ENCODE measurements around the gene TTC28.

Gene TTC28

DNA sequence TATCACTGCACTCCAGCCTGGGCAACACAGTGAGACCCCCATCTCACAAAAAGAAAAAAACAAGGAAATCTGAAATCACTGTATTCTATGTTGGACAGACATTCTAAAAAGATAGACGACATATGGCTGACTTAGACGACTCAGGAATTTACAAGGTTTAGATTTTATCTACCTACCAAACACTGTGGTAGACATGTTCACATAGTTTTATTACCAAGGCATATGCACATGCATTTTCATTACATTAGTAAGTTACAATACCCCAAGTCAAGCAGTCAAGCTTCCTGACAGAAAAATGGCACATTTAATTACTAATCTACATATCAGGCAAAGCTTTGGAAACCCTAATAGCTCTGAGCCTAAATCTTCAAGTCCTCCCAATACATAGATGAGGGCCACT lies 262.2 kb downstream of the TTC28 start:
- H3K4me3 ChIP-seq (ENCODE audit: low read length): no peak overlapping the region

DNA sequence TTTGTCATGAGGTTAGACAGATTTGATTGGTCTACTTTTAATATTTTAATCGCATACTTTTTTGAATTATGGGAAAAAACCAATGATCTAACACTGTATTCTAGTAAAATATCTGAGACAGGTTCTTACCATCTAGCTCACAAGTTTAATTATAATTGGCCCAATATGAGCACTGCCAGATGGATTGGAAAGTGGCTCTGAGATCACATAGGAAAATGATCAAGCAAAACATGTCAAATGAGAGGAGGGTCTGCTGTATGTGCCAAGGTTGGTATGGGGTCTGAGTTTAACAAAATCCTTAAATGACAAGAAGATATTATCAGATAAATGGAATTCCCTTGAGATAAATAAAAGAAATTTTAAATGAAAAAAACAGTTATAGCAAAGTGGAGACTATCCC lies 264.7 kb downstream of the TTC28 start:
- peaks cover 7% of the 10 kb centered on the region for H3K4me1 ChIP-seq (ENCODE audit: control insufficient read depth, insufficient read depth, low read length)
- no peaks in the 10 kb centered on the region for H3K9me3 ChIP-seq (ENCODE audit: control insufficient read depth, low read length)
- no peak overlapping the region for H3K4me3 ChIP-seq (ENCODE audit: low read length)
- no peaks in the 10 kb centered on the region for H3K36me3 ChIP-seq (ENCODE audit: control insufficient read depth, insufficient read depth, low read length)
- no peaks in the 10 kb centered on the region for H3K27me3 ChIP-seq (ENCODE audit: control insufficient read depth, insufficient read depth, low read length)
- no peak overlapping the region for H3K9ac ChIP-seq (ENCODE audit: low read length)

More for the DNA sequence above, 262.2 kb downstream of the TTC28 start:
- no peaks in the 10 kb centered on the region for H3K36me3 ChIP-seq (ENCODE audit: control insufficient read depth, insufficient read depth, low read length)
- no peak overlapping the region for H3K9ac ChIP-seq (ENCODE audit: low read length)
- no peaks in the 10 kb centered on the region for H3K27me3 ChIP-seq (ENCODE audit: control insufficient read depth, insufficient read depth, low read length)
- no peaks in the 10 kb centered on the region for H3K9me3 ChIP-seq (ENCODE audit: control insufficient read depth, low read length)
- peaks cover 9% of the 10 kb centered on the region for H3K4me1 ChIP-seq (ENCODE audit: control insufficient read depth, insufficient read depth, low read length)

DNA sequence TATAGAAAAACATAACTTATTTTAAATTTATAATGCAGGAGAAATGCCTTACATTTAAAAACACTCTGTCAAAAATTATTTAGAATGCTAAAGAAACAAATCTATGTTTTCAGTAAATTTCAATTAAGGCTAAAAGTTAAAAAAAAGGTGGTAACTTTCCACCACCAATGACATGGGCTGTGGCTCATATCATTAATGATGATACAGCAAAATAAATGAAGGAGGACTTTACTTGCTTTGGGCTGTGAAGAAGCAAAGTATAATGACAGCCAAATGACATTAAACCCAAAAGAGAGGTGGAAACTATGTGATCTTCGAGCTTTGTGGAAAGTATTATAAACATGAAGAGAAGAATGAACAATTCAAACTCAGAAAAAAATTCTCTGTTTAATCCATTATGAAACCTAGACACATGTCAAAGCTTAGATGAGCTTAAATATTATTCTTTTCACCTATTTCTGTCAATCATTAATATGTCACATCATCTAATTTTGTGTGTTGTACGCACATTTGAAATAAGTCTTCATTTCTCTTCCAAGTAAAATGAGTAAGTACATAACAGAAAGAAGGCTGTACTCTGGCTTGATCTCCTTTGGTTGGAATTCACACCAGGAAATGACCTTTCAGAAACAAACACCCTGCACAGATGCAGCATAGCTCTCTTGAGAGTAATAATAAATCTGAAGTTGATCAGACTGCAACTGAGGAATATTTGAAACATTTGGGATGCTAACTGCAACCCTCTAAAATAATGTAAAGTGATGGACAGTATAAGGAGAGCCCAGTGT lies 265.8 kb downstream of the TTC28 start:
- Histone ChIP-seq H3K4me1 (ENCODE audit: control insufficient read depth, insufficient read depth, low read length) (peaks cover 5% of the 10 kb centered on the region), H3K27me3 (ENCODE audit: control insufficient read depth, insufficient read depth, low read length) (no peaks in the 10 kb centered on the region), H3K9ac (ENCODE audit: low read length) (no peak overlapping the region), H3K9me3 (ENCODE audit: control insufficient read depth, low read length) (no peaks in the 10 kb centered on the region), H3K4me3 (ENCODE audit: low read length) (no peak overlapping the region), H3K36me3 (ENCODE audit: control insufficient read depth, insufficient read depth, low read length) (no peaks in the 10 kb centered on the region)

DNA sequence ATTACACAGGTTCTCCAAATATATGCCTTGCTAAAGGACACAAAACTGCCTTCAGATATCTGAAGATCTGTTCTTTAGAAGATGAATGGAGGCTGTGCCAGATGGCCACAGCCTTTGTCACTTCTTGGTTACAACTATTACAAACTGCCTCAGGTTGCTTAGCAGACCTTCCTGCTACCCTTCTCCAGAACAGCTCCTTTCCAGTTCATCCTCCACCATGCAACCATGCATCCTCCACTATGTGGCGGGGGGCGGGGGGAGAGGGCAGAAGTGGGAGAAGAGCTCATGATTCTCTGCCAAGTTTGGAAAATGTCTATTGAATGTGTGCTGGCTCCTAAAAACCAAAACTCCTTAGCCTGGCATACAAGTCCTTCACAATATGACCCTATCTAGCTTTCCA lies 267.5 kb downstream of the TTC28 start:
- Histone ChIP-seq H3K9ac (ENCODE audit: low read length) (no peak overlapping the region), H3K36me3 (ENCODE audit: control insufficient read depth, insufficient read depth, low read length) (no peaks in the 10 kb centered on the region), H3K9me3 (ENCODE audit: control insufficient read depth, low read length) (no peaks in the 10 kb centered on the region), H3K4me3 (ENCODE audit: low read length) (no peak overlapping the region), H3K4me1 (ENCODE audit: control insufficient read depth, insufficient read depth, low read length) (peaks cover 5% of the 10 kb centered on the region), H3K27me3 (ENCODE audit: control insufficient read depth, insufficient read depth, low read length) (no peaks in the 10 kb centered on the region)

DNA sequence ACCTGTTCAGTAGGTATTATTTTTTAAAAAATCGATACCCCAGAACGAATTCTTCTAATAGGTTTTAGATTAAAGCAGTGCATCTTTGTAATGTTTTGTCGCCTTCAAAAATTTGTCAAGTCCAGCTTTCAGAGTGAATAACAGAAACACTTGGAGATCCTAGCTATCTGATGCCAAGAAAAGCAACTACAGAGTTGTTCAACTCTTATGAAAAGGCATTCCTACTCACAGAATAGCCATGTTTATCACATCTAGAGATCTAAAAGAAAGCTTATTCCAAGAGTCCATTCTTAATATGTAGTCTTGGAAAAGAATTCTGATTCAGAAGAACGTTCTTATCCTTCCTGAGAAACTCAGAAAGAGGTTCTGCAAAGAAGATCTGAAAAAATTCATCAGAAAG lies 268.5 kb downstream of the TTC28 start:
- H3K9me3 ChIP-seq (ENCODE audit: control insufficient read depth, low read length): no peaks in the 10 kb centered on the region
- H3K27me3 ChIP-seq (ENCODE audit: control insufficient read depth, insufficient read depth, low read length): no peaks in the 10 kb centered on the region
- H3K4me1 ChIP-seq (ENCODE audit: control insufficient read depth, insufficient read depth, low read length): peaks cover 5% of the 10 kb centered on the region
- no peaks in the 10 kb centered on the region for H3K36me3 ChIP-seq (ENCODE audit: control insufficient read depth, insufficient read depth, low read length)
- H3K4me3 ChIP-seq (ENCODE audit: low read length): no peak overlapping the region
- no peak overlapping the region for H3K9ac ChIP-seq (ENCODE audit: low read length)

DNA sequence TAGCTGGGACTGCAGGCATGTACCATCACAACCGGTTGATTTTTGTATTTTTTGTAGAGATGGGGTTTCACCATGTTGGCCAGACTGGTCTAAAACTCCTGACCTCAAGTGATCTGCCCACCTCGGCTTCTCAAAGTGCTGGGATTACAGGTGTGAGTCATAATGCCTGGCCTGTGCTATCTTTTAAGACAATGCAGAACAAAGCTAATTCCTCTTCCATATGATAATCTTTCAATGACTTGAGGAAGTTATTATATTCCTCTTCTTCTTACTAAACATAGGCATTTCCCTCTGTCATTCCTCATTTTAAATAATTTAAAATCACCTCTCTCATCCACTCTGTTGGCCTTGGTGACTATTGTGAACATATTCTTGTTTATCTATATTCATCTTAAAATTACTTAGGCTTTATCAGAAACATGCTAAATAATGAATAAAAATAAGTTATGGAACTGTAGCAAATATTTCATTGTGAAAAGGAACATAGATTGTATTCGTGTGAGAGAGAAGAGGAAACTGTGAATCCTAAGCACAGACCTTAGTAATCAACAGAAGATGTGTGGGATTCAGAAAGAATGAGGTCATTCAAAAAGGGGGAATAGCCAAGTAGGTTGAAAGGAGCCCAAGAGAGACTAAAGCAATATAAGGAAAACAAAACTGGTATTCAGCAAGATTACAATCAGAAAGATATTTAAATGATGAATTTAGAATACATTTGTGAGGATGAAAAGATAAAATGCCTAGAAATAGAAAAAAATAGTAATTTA lies 269.4 kb downstream of the TTC28 start:
- Histone ChIP-seq H3K27me3 (ENCODE audit: control insufficient read depth, insufficient read depth, low read length) (no peaks in the 10 kb centered on the region), H3K9ac (ENCODE audit: low read length) (no peak overlapping the region), H3K4me1 (ENCODE audit: control insufficient read depth, insufficient read depth, low read length) (peaks cover 5% of the 10 kb centered on the region), H3K4me3 (ENCODE audit: low read length) (no peak overlapping the region), H3K36me3 (ENCODE audit: control insufficient read depth, insufficient read depth, low read length) (no peaks in the 10 kb centered on the region), H3K9me3 (ENCODE audit: control insufficient read depth, low read length) (no peaks in the 10 kb centered on the region)

DNA sequence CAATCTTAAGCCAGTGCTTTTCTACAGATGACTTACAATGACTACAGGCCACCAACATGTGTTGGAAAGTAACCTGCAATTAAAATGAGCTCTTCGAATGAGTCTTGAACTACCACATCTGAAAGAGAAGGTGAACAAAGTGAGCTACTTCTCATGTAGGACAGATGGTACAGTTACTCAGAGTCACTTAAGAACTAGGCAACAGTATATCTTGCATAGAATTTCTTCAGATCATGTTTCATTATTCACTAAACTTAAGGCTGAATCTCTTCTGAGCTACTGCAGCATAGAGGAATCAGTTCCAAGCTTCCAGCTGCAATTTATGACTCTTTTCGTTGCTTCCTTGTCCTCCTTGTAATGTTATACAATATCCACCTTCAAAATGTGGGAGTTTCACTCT lies 270.9 kb downstream of the TTC28 start:
- H3K27me3 ChIP-seq (ENCODE audit: control insufficient read depth, insufficient read depth, low read length): no peaks in the 10 kb centered on the region
- no peaks in the 10 kb centered on the region for H3K36me3 ChIP-seq (ENCODE audit: control insufficient read depth, insufficient read depth, low read length)
- no peaks in the 10 kb centered on the region for H3K9me3 ChIP-seq (ENCODE audit: control insufficient read depth, low read length)
- no peaks in the 10 kb centered on the region for H3K4me1 ChIP-seq (ENCODE audit: control insufficient read depth, insufficient read depth, low read length)
- H3K9ac ChIP-seq (ENCODE audit: low read length): no peak overlapping the region
- no peak overlapping the region for H3K4me3 ChIP-seq (ENCODE audit: low read length)

DNA sequence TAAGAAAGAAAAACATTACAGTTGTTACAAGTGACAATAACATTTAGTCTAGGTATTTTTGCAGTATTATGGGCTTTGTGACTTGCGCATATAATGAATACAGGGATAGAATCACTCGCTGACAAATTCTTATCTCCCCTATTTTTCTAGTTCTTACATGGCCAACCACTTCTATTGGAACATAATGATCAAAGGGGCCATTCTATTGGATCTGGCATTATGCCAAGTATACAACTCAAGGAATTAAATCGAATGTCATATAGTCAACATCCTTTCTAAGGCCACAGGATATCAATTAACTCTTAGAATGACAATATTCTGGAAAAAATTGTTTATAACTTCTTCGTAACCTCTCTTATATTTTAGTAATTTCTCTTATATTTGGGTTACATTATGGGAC lies 272.0 kb downstream of the TTC28 start:
- no peaks in the 10 kb centered on the region for H3K4me1 ChIP-seq (ENCODE audit: control insufficient read depth, insufficient read depth, low read length)
- H3K9ac ChIP-seq (ENCODE audit: low read length): no peak overlapping the region

DNA sequence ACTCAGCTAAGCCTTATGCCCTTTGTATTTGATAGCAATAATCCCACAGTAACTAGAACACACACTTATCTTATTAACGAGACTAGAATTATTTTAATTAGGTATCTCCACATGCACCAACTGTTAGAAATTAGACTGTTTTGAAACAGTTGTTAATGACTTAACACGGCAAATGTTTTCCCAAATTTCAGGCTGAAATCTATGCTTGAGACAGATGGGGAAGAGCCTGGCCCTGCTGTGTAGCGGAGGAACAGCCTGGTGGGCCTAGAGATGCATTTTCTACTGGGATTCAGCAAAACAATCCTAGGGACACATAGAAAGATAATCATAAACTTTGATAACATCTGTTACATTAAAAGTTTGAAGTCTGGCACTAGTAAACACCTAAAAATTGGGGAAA lies 273.4 kb downstream of the TTC28 start:
- no peak overlapping the region for H3K9ac ChIP-seq (ENCODE audit: low read length)
- H3K4me1 ChIP-seq (ENCODE audit: control insufficient read depth, insufficient read depth, low read length): no peaks in the 10 kb centered on the region
- H3K36me3 ChIP-seq (ENCODE audit: control insufficient read depth, insufficient read depth, low read length): no peaks in the 10 kb centered on the region
- H3K27me3 ChIP-seq (ENCODE audit: control insufficient read depth, insufficient read depth, low read length): no peaks in the 10 kb centered on the region
- no peaks in the 10 kb centered on the region for H3K9me3 ChIP-seq (ENCODE audit: control insufficient read depth, low read length)
- H3K4me3 ChIP-seq (ENCODE audit: low read length): no peak overlapping the region

More for the DNA sequence above, 272.0 kb downstream of the TTC28 start:
- Histone ChIP-seq H3K27me3 (ENCODE audit: control insufficient read depth, insufficient read depth, low read length) (no peaks in the 10 kb centered on the region), H3K4me3 (ENCODE audit: low read length) (no peak overlapping the region), H3K9me3 (ENCODE audit: control insufficient read depth, low read length) (no peaks in the 10 kb centered on the region), H3K36me3 (ENCODE audit: control insufficient read depth, insufficient read depth, low read length) (no peaks in the 10 kb centered on the region)

DNA sequence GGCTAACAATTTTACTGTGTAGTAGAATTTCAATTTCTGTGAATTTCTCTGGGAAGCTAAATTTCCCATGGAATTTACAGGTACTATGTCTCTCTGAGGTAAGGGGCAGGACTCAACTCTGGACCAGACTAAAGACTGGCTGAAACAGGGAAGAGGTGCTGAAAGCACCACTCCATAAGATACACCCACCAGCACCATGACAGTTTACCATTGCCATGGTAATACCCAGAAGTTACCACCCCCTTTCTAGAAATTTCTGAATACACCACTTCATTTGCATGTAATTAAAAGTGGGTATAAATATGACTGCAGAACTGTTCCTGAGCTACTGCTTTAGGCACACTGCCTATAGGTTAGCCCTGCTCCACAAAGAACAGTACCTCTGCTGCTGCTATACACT lies 274.1 kb downstream of the TTC28 start:
- no peak overlapping the region for H3K9ac ChIP-seq (ENCODE audit: low read length)
- H3K9me3 ChIP-seq (ENCODE audit: control insufficient read depth, low read length): no peaks in the 10 kb centered on the region
- H3K36me3 ChIP-seq (ENCODE audit: control insufficient read depth, insufficient read depth, low read length): no peaks in the 10 kb centered on the region
- no peak overlapping the region for H3K4me3 ChIP-seq (ENCODE audit: low read length)
- no peaks in the 10 kb centered on the region for H3K27me3 ChIP-seq (ENCODE audit: control insufficient read depth, insufficient read depth, low read length)
- no peaks in the 10 kb centered on the region for H3K4me1 ChIP-seq (ENCODE audit: control insufficient read depth, insufficient read depth, low read length)

DNA sequence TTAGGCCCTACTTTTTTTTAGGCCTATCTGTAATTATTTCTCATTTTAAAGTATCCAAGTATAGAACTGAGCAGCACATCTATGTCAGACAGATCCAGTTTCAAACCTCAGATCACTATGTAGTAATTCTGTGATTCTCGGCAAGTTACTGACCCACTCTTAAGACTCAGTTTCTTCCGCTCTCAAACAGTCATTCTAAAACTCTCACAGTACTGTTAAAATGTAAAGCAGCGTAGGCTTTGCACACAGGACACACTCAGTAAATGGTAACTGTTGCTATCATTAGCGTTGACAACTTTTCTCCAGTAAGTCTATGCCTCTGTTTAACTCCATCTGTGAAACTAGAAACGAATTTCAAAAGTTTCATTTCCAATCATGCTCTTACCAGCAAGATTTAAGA lies 277.1 kb downstream of the TTC28 start:
- no peak overlapping the region for H3K4me3 ChIP-seq (ENCODE audit: low read length)
- no peaks in the 10 kb centered on the region for H3K36me3 ChIP-seq (ENCODE audit: control insufficient read depth, insufficient read depth, low read length)
- no peaks in the 10 kb centered on the region for H3K27me3 ChIP-seq (ENCODE audit: control insufficient read depth, insufficient read depth, low read length)
- no peaks in the 10 kb centered on the region for H3K4me1 ChIP-seq (ENCODE audit: control insufficient read depth, insufficient read depth, low read length)
- no peaks in the 10 kb centered on the region for H3K9me3 ChIP-seq (ENCODE audit: control insufficient read depth, low read length)
- no peak overlapping the region for H3K9ac ChIP-seq (ENCODE audit: low read length)

DNA sequence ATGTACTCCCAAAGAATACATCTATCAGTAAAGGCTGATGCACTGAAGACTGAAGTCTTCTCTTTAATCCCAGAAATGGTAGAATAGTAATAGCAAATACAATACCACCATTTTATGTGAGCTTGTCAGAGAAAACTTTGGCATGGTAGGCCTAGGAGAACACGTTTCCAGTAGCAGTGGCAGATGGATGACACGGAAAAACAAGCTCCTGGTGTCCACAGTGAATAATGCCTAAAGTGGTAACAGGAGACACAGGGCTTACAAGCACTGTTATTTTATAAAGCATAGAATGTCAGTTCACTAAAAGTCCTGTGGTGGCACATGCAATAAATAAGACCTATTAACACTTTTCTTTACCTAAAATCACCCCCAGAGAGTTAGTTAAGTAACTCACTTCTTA lies 277.6 kb downstream of the TTC28 start:
- H3K27me3 ChIP-seq (ENCODE audit: control insufficient read depth, insufficient read depth, low read length): no peaks in the 10 kb centered on the region
- no peaks in the 10 kb centered on the region for H3K36me3 ChIP-seq (ENCODE audit: control insufficient read depth, insufficient read depth, low read length)
- H3K4me1 ChIP-seq (ENCODE audit: control insufficient read depth, insufficient read depth, low read length): no peaks in the 10 kb centered on the region
- H3K9ac ChIP-seq (ENCODE audit: low read length): no peak overlapping the region
- H3K9me3 ChIP-seq (ENCODE audit: control insufficient read depth, low read length): no peaks in the 10 kb centered on the region
- H3K4me3 ChIP-seq (ENCODE audit: low read length): no peak overlapping the region
